Transverse colon (tissue), 4 donors: ENCODE measurements around the gene EARS2.

Source experiments
- CTCF ChIP-seq, 5 experiments: fragments of 200-600 bp in 3 of 5; fragments of 450-650 bp in 2 of 5; sonication (generic) in 3 of 5; IDR thresholded peaks; 1 replicate in 2 of 5; 2 replicates in 3 of 5; pipeline ENCODE4 v1.5.1; 2016 to 2017; ENCODE audit warnings: antibody characterized with exemption in 5 of 5, inconsistent platforms in 3 of 5, mild to moderate bottlenecking in 2 of 5, moderate library complexity in 1 of 5
- POLR2A ChIP-seq: fragments of 450-650 bp; IDR thresholded peaks from one replicate; pipeline ENCODE4 v1.6.1; 2016; ENCODE audit warnings: antibody characterized with exemption, mild to moderate bottlenecking, moderate library complexity
- POLR2AphosphoS5 ChIP-seq, 3 donors: sonication (generic); formaldehyde crosslinking; IDR thresholded peaks; one replicate each; pipeline ENCODE4 v1.6.1; 2016; ENCODE audit warnings: antibody characterized with exemption in 3 of 3

GRCh38 chr16:23504076-23504452 lies 53.1 kb downstream of the EARS2 start:
- TF ChIP-seq CTCF (IDR thresholded peaks at IDR 0.05) (no peak), POLR2AphosphoS5 (IDR thresholded peaks at IDR 0.05) (no peak), POLR2A (no peak)
